Measurements from ENCODE around the gene CTSZ.

DNA sequence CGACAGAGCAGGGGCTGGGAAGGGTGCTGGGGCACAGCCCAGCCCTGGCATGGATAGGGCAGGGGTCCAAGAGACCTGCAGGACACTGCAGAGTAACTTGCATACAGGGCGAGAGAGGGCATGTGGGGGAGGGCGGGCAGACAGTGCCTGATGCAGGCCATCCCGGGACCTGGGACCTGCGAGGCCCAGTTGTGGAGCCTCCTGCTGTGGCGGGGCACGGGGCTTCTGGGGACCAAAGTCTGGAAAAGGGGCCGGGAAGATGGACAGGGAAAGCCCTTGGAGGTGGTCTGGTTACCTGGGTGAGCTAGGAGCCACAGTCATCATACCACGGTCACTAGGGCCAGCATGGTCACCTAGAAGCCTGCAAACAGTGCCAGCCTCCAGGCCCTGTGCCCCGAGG, 11.8 kb upstream of the CTSZ start:
- TF ChIP-seq, protein P1, sequence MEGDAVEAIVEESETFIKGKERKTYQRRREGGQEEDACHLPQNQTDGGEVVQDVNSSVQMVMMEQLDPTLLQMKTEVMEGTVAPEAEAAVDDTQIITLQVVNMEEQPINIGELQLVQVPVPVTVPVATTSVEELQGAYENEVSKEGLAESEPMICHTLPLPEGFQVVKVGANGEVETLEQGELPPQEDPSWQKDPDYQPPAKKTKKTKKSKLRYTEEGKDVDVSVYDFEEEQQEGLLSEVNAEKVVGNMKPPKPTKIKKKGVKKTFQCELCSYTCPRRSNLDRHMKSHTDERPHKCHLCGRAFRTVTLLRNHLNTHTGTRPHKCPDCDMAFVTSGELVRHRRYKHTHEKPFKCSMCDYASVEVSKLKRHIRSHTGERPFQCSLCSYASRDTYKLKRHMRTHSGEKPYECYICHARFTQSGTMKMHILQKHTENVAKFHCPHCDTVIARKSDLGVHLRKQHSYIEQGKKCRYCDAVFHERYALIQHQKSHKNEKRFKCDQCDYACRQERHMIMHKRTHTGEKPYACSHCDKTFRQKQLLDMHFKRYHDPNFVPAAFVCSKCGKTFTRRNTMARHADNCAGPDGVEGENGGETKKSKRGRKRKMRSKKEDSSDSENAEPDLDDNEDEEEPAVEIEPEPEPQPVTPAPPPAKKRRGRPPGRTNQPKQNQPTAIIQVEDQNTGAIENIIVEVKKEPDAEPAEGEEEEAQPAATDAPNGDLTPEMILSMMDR (IDR thresholded peaks at IDR 0.05) = no peak
- no peak for TF ChIP-seq EP300 (IDR thresholded peaks at IDR 0.05; ENCODE audit: low read depth)
- no peak for TF ChIP-seq POLR2AphosphoS5 (IDR thresholded peaks at IDR 0.05)

Data from transverse colon (tissue), 4 donors.